Heart right ventricle (tissue), 16 donors: ENCODE data around the gene NELFCD. TPM values are rescaled to one million over a fixed set of nuclear protein-coding genes. Genes with fewer than 3 reads are reported as not detected.
"Not testable (repeated sequence)": the region's sequence is repeated elsewhere in the genome, so short reads cannot be mapped to it uniquely, and the experiment has no call there.

Source experiments
- ATAC-seq, 8 donors: fragments of 200-7000 bp; cut with Tn5 transposase; one replicate each; pipeline ENCODE4 v1.9.1; 2020; ENCODE audit warnings: mild to moderate bottlenecking in 8 of 8, moderate library complexity in 8 of 8, moderate number of reproducible peaks in 1 of 8
- DNase-seq, 2 donors: peaks; one replicate each; pipeline ENCODE4 v3.0.0-alpha.2; 2020
- H3K27ac ChIP-seq, 10 donors: fragments of 200-600 bp; sonication (generic) in 2 of 10; one replicate each; pipeline versions ENCODE4 v1.5.0 to v1.8.0; 2020 to 2022; ENCODE audit warnings: mild to moderate bottlenecking in 3 of 10
- H3K27me3 ChIP-seq, 7 donors: fragments of 200-600 bp; one replicate each; pipeline ENCODE4 v1.8.0; 2021 to 2022; ENCODE audit warnings: mild to moderate bottlenecking in 2 of 7
- H3K36me3 ChIP-seq, 9 donors: fragments of 200-600 bp; sonication (generic) in 1 of 9; one replicate each; pipeline versions ENCODE4 v1.5.0 to v1.8.0; 2020 to 2022; ENCODE audit warnings: mild to moderate bottlenecking in 2 of 9
- H3K4me1 ChIP-seq, 9 donors: fragments of 200-600 bp; sonication (generic) in 1 of 9; one replicate each; pipeline versions ENCODE4 v1.5.0 to v1.8.0; 2020 to 2022; ENCODE audit warnings: mild to moderate bottlenecking in 4 of 9
- H3K4me3 ChIP-seq, 10 donors: fragments of 200-600 bp; sonication (generic) in 2 of 10; one replicate each; pipeline versions ENCODE4 v1.5.0 to v1.8.0; 2020 to 2022; ENCODE audit warnings: mild to moderate bottlenecking in 7 of 10, moderate library complexity in 2 of 10
- H3K9me3 ChIP-seq, 11 donors: fragments of 200-600 bp in 10 of 11; sonication (generic) in 2 of 11; one replicate each; pipeline versions ENCODE4 v1.5.0 to v1.8.0; 2013 to 2022; ENCODE audit warnings: mild to moderate bottlenecking in 2 of 11, control low read depth in 1 of 11, moderate library complexity in 1 of 11
- CTCF ChIP-seq, 9 donors: fragments of 200-600 bp; sonication (generic) in 2 of 9; IDR thresholded peaks; one replicate each; pipeline versions ENCODE4 v1.5.0 to v1.8.0; 2021 to 2022; ENCODE audit warnings: antibody characterized with exemption in 9 of 9, mild to moderate bottlenecking in 5 of 9, moderate library complexity in 1 of 9
- WGBS, 2 donors: extraction: QIAGEN DNeasy Blood & Tissue Kit; methylation state at CpG; one replicate each; pipeline ENCODE4 v1.1.7; 2013; ENCODE audit warnings: inconsistent platforms in 1 of 2; 5-methylcytosine and 5-hydroxymethylcytosine counted together
- intact Hi-C, 10 donors: fragments of 100-400 bp; cut with DNase I; formaldehyde crosslinking; loops; one replicate each; pipeline versions ENCODE4 v1.11.1 to v1.14.2; 2022
- polyA plus RNA-seq, 2 donors: library from polyadenylated mRNA; stranded (reverse); fragments of 200-250 nt; gene quantifications; one replicate each; pipeline ENCODE4 v1.2.3, GENCODE V29; 2013
- total RNA-seq, 10 donors: library from RNA; stranded (reverse); fragmentation: NEBNext Ultra II Directional in 3 of 10; extraction: Animal tissue kit (Norgen Biotek cat#: 25700) in 3 of 10; gene quantifications; one replicate each; pipeline versions ENCODE4 v1.2.1 to v1.2.4, GENCODE V29; 2021 to 2023
- donor health status: Arrhythmogenic right ventricular cardiomyopathy.
- donor health status: ischemic (EF 13 %, LVEDD 7.1; RV severe dilation, severe dysfunction).
- donor health status: healthy with polysubstance abuse.
- donor health status: DM: no; HTN: yes; CAD: no.
- donor health status: DM: no; HTN: no; CAD: no.
- donor health status: ischemic (EF 25% LVEDD 6.9; RV normal size, moderate dysfunction).
- donor health status: ischemic (EF 25% LVEDD 5.7; RV mildly dilated, moderate dysfunction).
- donor health status: healthy.
- donor health status: DM: yes; HTN: yes; CAD: no.
- donor health status: Ischemic cardiomyopathy.
- donor health status: ischemic (EF 35%, LVEDD 5.7; RV mildly dilated, moderate dysfunction).
- donor health status: nonischemic (EF 11% LVEDD 7.7; RV severe dilation, severe dysfunction).
- donor health status: DM: yes; HTN: yes; CAD: no.
- donor health status: PGD.
- donor health status: ischemic (EF 29% LVEDD 5.4; RV normal size, mild dysfunction).
- donor health status: nonischemic (EF 23%, LVEDD 6.1; RV moderate dilation, normal function).

NELFCD gene
- total and polyA plus RNA-seq, 12 donors: 22.8 to 48.1 (median 31.1) TPM

- Histone ChIP-seq H3K36me3 (no peaks in the 10 kb centered on the region), H3K4me1 (peaks cover 0 to 11% (median 0%) of the 10 kb centered on the region in 9 donors), H3K9me3 (peaks cover 0 to 6% (median 0%) of the 10 kb centered on the region in 11 donors), H3K27ac (no peak overlapping the region), H3K4me3 (no peak overlapping the region), H3K27me3 (no peaks in the 10 kb centered on the region)
- no peak for TF ChIP-seq CTCF (IDR thresholded peaks at IDR 0.05)
- DNase-seq (no peak), ATAC-seq (no peak)
- intact Hi-C loops: no loop called here
- WGBS, 2 donors: 47 to 48% methylated on average over 3 of the region's 3 CpGs
These were observed 39.6 kb upstream of the NELFCD start for GRCh38 chr20:58941471-58941870.

- DNase-seq (no peak), ATAC-seq (no peak)
- Histone ChIP-seq H3K27me3 (no peaks in the 10 kb centered on the region), H3K27ac (no peak overlapping the region), H3K36me3 (no peaks in the 10 kb centered on the region), H3K9me3 (no peaks in the 10 kb centered on the region), H3K4me1 (peaks cover 0 to 11% (median 0%) of the 10 kb centered on the region in 9 donors), H3K4me3 (no peak overlapping the region)
- intact Hi-C loops: no loop called here
- 63 to 71% methylated on average over 4 of the region's 4 CpGs for WGBS, 2 donors
- TF ChIP-seq CTCF (IDR thresholded peaks at IDR 0.05): no peak
These were observed 38.5 kb upstream of the NELFCD start for GRCh38 chr20:58942549-58942948.

- Histone ChIP-seq H3K27me3 (no peaks in the 10 kb centered on the region), H3K36me3 (no peaks in the 10 kb centered on the region), H3K4me3 (no peak overlapping the region), H3K4me1 (peaks cover 0 to 6% (median 0%) of the 10 kb centered on the region in 9 donors), H3K9me3 (no peaks in the 10 kb centered on the region), H3K27ac (no peak overlapping the region)
- no peak for DNase-seq
- WGBS, 2 donors: 48 to 62% methylated on average over 5 of the region's 5 CpGs
- peak in 1 of 8 donors; percentile 17 for ATAC-seq
- TF ChIP-seq CTCF (IDR thresholded peaks at IDR 0.05): no peak
- intact Hi-C loops: no loop called here
These were observed 36.4 kb upstream of the NELFCD start for GRCh38 chr20:58944610-58945009.

- no peaks in the 10 kb centered on the region for H3K9me3 ChIP-seq
- H3K27me3 ChIP-seq: no peaks in the 10 kb centered on the region
- no peak for TF ChIP-seq CTCF (IDR thresholded peaks at IDR 0.05)
- no peak for DNase-seq
- H3K36me3 ChIP-seq: no peaks in the 10 kb centered on the region
- 87 to 89% methylated on average over 10 of the region's 10 CpGs for WGBS, 2 donors
- H3K27ac ChIP-seq: no peak overlapping the region
- ATAC-seq: no peak
- intact Hi-C loops: no loop called here
- no peak overlapping the region for H3K4me3 ChIP-seq
- H3K4me1 ChIP-seq: peaks cover 0 to 6% (median 0%) of the 10 kb centered on the region in 9 donors
These were observed 35.0 kb upstream of the NELFCD start for GRCh38 chr20:58945965-58946631.

GRCh38 chr20:58947797-58948388, 33.2 kb upstream of the NELFCD start:
- H3K27ac ChIP-seq, ATAC-seq, H3K27me3 ChIP-seq, H3K9me3 ChIP-seq, H3K36me3 ChIP-seq, H3K4me3 ChIP-seq, intact Hi-C loops, DNase-seq, H3K4me1 ChIP-seq: not testable (repeated sequence)
- 78 to 83% methylated on average over 7 of the region's 7 CpGs for WGBS, 2 donors
